Endothelial cell of coronary artery (primary cell): ENCODE results near the gene IBA57. TPM values are rescaled to one million over a fixed set of nuclear protein-coding genes. Genes with fewer than 3 reads are reported as not detected.

Experiments used
- total RNA-seq: library from RNA; depleted of rRNA; stranded (reverse); fragments of >200 nt; gene quantifications from 2 replicates; pipeline ENCODE4 v1.2.3, GENCODE V29; 2014

IBA57 gene
- total RNA-seq: 4.5 and 5.5 TPM in 2 replicates

DNA sequence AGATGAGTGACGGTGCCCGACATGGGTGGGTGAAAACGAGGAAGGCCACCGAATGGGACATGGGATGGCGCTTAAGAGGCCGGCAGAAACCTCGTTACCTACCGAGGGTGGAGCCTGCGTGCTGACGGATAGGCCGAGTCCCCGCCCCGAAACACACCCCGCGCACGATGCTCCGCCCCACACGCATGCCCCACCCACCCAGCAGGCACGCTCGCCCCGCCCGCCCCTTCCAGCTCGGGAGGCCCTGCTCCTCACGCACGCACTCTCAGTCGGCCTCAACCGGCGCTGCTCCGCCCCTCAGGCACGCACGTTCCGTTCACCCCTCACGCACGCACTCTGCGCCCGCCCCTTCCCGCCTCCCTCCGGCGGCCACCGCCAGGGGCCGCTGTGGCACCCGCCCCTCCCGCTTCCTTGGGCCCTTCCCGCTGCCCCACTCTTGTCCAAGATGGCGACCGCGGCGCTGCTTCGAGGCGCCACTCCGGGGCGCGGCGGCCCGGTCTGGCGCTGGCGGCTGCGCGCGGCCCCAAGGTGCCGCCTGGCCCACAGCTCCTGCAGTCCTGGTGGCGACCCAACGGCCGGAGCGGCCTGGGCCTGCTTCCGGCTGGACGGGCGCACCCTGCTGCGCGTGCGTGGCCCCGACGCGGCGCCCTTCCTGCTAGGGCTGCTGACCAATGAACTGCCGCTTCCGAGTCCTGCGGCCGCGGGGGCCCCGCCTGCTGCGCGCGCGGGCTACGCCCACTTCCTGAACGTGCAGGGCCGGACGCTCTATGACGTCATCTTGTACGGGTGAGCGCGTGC lies at the start of gene IBA57:
Gene IBA57 (plus strand): TSS at position 433 of the 798 bp plus-strand sequence. CDS start 13 bp downstream, at position 446.

DNA sequence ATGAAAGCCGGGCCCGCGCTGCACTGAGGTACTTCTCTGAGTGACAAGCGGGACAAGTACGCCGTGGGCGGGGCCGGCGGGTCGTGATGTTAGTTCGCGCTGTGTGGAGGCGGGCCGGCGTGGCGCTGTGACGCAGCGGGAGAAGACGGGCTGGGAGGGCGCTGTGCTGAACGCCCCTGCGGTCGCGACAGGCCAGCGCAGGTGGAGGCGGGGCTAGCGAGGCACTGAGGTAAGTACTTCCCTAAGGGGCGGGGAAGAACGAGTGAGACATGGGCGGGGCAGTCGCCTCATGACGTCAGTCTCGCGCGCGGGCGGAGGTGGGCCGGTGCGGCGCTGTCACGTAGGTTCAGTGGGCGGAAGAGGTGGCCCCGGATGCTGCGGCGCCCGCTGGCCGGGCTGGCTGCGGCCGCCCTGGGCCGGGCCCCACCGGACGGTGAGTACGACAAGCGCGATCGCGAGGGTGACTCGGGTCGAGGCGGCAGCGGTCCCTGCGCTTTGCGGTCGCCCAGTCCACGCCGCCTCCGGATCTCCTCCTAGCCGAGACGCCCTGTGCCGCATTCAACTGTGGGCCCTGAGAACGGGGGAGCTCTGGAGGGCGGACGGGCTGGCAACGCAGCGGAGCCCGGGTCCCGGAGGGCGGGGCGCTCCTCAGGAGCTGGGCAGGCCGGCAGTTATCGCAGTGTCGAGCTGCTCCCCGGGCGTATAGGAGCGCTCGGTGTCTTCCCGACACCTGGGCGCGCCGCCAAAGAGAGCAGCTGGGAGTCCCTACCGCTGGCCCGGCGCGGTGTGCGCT lies 25.5 kb upstream of the IBA57 start, which contains the start of gene GUK1:
Gene GUK1 (plus strand): TSS at position 349 of the 793 bp plus-strand sequence. CDS start 24 bp downstream, at position 373.

DNA sequence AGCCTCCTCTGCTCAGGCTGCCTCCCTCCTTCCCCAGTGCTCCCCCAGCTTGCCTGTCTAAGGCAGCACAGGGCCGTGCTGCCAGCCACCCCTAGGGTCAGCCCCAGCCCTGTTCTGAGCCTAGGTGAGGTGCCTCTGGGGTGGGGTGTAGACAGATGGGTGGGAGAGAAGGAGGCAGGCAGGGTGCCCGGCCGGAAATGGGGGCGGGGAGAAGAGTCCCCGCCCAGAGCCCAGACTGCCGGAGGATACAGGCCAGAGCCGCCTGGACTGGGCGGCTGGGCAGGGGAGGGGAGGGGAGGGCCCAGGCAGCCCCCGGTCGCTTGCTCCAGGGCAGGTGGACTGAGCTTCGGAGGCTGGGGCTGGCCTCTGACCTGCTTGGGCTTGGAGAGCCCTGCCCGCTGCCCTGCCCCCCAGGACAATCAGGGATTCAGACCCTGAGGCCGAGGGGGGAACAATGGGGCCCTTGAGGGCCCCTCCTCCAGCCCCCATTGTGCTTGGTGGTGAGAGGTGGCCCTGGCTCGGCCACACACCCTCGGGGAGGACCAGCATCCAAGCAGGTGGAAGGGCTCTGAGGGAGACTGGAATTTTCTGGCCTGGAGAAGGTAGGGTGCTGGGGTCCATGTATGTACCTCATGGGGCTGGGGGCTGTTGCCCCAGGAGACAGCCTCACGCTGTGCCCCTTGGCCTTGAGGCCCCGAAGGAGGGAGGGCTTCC lies 16.0 kb upstream of the IBA57 start, which contains the start of gene GJC2:
Gene GJC2 (plus strand): TSS at position 525 of the 714 bp plus-strand sequence. CDS start 7,829 bp downstream, outside the sequence.

GRCh38 chr1:228207851-228208821 lies 42.5 kb downstream of the IBA57 start, which contains the start of gene OBSCN:
Gene OBSCN, plus strand, starts transcription at chr1:228208044. Its CDS starts 3,740 bp downstream, at chr1:228211784.

Other genes with a start within 250 kb of the IBA57 start
- 1.3 and 4.4 TPM in 2 replicates for gene WNT9A, start 217.9 kb upstream of the IBA57 start, total RNA-seq
- not detected in 2 replicates for gene WNT3A, start 158.8 kb upstream of the IBA57 start, total RNA-seq
- 270 and 290 TPM in 2 replicates for gene ARF1, start 83.1 kb upstream of the IBA57 start, total RNA-seq
- 9.2 and 10.7 TPM in 2 replicates for gene C1orf35, start 62.5 kb upstream of the IBA57 start, total RNA-seq
- gene MRPL55, start 56.5 kb upstream of the IBA57 start, total RNA-seq: 61.8 and 63.3 TPM in 2 replicates
- 472 and 568 TPM in 2 replicates for gene GUK1, start 25.5 kb upstream of the IBA57 start, total RNA-seq
- 1.2 and 3.9 TPM in 2 replicates for gene GJC2, start 15.9 kb upstream of the IBA57 start, total RNA-seq
- gene OBSCN, start 42.2 kb downstream of the IBA57 start, total RNA-seq: 2.2 and 3.5 TPM in 2 replicates
- gene TRIM11, start 241.0 kb downstream of the IBA57 start, total RNA-seq: 13.4 and 17.5 TPM in 2 replicates